Left cardiac atrium (tissue), 4 donors: Measurements from ENCODE around the gene IMP4. TPM values are rescaled to one million over a fixed set of nuclear protein-coding genes. Genes with fewer than 3 reads are reported as not detected.

Experiments
- ATAC-seq, 2 donors: fragments of 200-7000 bp; cut with Tn5 transposase; one replicate each; pipeline ENCODE4 v1.9.1; 2020; ENCODE audit warnings: mild to moderate bottlenecking in 2 of 2, moderate library complexity in 2 of 2
- DNase-seq: peaks from one replicate; pipeline ENCODE4 v3.0.0-alpha.2; 2020
- intact Hi-C, 2 donors: fragments of 100-400 bp; cut with DNase I; formaldehyde crosslinking; loops; one replicate each; pipeline versions ENCODE4 v1.14.1 to v1.15.1; 2022 to 2023
- total RNA-seq, 2 donors: library from RNA; stranded (reverse); fragmentation: NEBNext Ultra II Directional; extraction: Animal tissue kit (Norgen Biotek cat#: 25700); gene quantifications; one replicate each; pipeline ENCODE4 v1.2.1, GENCODE V29; 2021
- donor health status: DM: no; HTN: yes; CAD: no.
- donor health status: DM: no; HTN: yes; CAD: no; lungs with severe emphysema.
- donor health status: DM: yes; HTN: yes; CAD: no.
- donor health status: Dilated cardiomyopathy.

The IMP4 gene
- total RNA-seq, 2 donors from 2014 or later: 55.0 to 79.3 TPM

DNA sequence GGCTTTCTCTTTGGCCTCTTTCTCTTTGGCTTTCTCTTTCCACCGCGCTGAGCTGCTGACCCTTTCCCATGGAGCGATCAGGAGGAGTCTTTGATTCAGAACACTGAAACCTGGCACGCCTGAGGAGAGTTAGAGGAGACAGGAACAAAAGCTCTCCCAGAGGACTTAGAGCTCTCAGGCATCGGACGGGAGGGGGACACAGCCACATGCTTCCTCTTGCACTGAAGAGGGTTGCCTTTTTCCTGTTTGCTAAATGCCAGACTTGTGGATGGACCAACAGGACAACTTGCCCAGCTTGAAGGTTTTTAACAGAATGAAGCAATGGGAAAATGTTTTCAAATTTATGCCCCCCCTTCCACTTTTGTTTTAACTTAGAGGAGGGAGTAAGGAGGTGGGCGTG, 9.5 kb downstream of the IMP4 start:
- ATAC-seq (no peak), DNase-seq (no peak)
- intact Hi-C loops: no loop called here

DNA sequence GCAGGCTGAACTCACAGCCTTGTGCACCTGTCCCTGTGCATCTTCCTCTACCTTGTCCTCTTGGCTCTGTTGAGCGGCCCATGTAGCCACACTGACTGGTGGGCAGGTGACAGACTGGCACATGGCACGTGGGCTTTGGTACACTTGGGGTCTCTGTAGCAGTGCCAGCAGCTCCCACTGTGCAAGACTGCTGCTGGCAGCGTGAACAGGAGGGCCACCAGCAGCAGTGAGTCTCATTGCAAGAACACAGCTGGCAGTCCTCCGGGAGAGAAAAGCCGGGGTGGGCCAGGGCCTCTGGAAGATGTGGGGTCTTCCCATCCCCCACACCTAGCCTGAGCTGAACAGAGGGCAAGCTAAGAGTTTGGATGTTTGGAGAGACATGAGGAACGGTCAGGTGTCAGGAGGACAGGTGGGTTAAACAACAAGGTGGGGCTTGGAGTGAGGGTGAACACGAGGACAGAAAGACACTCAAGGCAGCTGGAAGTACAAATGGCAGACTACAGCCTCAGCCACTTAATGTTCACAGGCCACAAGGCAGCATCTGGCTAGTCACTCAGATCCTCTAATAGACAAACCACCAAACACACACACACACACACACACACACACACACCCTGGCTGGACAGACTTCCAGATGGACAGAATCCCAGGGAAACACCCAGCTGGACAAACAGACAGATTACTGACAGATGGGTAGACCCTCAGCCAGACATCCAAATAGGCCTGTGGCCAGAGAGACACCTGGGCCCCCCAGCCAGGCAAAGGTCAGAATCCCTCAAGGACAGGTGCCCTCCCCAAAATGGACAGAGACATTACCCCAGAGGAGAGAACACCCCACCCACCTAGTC, 10.8 kb downstream of the IMP4 start:
- ATAC-seq (no peak), DNase-seq (peak; percentile 16)
- intact Hi-C loops: no loop called here

DNA sequence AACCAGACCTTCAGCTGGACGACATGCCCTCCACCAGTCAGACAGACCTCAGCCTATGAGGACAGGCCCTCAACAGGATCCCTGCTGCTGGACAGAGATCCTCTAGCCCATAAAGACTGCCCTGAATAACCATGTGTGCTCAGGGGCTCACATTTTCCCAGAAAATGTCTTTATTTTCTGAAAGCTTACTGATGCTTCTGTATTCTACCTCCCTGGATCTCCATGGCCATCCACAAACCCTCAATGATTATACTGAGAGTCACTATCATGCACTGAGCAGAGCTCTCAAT, 11.4 kb downstream of the IMP4 start:
- ATAC-seq: no peak
- intact Hi-C loops: no loop called here
- DNase-seq: no peak

DNA sequence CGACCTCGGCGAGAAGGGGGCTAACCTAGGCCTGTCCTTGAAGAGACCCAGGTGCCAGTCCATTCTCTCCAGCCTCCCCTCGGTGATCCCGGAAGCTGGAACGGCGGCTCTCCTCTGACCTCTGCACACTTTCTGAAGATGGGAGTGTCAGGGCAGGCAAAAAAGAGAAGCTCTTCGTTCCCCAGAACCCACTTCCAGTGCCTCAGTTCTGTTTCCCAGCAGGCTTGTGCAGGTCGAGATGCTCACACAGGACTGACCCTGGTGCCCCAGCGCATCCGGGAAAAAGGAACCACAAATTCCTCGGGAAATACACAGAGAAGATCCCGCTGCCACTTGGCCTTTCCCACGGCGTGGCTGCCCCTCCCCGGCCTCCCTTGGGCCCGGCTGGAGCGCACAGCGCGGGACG, 12.5 kb downstream of the IMP4 start:
- DNase-seq (no peak), ATAC-seq (peak; percentile 3 to 4)
- intact Hi-C loops: no loop called here

DNA sequence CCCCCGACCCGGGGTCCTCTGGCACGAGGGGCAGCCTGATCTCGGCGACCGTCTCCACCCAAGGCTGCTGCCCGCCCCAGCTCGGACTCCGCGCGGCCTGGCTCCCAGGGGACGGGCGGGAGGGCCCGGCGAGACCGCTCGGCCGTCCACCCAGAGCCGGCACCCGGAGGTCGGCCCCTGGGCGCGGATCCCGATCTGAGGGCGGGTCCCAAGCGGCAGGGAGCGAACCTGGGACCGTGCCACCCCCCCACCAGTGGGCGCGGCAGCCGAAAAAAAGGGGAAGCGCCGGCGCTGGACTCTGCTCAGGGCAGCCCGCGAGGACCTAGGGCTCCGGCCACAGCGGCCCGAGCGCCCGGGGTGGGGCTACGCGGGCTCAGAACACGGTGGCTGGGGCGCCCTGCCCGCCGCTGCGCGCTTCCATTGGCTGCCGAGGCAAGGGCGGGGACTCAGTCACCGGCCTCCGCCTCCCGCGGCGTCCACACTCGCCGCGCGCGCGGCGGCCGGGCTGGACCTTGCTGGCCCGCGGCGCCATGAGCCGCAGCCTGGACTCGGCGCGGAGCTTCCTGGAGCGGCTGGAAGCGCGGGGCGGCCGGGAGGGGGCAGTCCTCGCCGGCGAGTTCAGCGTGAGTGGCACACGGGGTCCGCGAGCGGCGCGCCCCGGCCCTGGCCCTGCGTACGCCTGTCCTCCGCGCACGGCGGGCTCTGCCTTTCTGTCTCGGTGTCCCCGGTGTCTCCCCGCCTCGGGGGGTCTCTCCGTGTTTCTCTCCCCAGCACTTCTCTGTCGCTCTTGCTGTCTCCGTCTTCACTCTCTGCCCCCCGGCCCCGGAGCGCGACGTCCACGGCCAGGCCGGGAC, 13.1 kb downstream of the IMP4 start, which contains the start of gene PTPN18:
PTPN18 (plus strand) TSS at position 479 of the 854 bp plus-strand sequence; CDS start at position 531, 52 bp downstream.
- intact Hi-C loops: no loop called here
- DNase-seq (peak; percentile 93), ATAC-seq (peak; percentile 98 to 99)

DNA sequence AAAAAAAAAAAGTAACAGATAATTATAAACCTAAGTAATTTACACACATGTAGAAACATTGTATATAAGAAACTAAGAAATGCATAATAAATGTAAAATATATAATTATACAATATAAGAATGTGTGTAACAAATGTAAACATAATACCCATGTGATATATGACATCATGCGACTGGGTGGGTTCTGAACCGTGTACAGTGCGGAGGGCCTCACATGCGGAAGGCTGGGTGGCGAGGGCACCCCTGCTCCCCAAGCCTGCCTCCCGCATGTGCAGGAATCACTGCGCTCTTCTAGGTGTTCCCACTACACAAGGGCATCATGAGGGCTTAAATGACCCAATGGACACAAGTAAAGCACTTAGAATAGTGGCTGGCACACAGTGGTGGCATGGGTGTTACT, 15.2 kb downstream of the IMP4 start:
- DNase-seq (no peak), ATAC-seq (no peak)
- intact Hi-C loops: no loop called here

DNA sequence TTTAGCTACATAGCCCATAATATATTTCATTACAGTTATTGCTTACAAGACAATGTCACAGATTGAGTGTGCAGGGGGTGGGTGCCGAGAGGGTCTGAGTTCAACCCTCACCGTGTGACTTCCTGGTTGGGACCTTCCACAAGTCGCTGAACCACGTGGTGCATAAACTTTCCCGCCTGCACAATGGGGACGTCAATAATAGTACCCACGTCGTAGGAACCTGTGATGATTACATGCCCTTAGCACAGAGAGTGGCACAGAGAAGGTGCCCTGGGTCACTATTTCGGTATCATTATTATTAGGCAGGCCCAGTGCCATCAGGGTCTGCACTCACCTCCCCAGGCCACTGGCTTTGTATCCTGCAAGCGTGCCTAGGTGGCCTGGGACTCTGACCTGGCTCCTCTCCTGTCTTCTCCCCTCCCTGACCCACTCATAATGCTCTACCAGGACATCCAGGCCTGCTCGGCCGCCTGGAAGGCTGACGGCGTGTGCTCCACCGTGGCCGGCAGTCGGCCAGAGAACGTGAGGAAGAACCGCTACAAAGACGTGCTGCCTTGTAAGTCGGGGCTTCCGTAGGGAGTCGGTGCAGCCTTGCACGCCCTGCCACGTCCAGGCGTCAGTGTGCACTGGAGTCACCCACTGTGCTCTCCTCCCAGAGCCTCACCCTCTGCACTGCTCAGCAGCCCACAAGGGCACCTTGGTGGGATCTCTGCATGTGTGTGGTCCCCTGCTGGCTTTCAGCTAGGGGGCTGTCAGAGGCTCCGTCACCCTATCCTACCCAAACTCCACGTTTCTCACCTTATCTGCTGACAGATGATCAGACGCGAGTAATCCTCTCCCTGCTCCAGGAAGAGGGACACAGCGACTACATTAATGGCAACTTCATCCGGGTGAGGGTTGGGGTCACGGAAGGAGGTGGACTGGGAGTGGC, 16.0 kb downstream of the IMP4 start:
- intact Hi-C loops: no loop called here
- no peak for DNase-seq
- ATAC-seq: no peak

DNA sequence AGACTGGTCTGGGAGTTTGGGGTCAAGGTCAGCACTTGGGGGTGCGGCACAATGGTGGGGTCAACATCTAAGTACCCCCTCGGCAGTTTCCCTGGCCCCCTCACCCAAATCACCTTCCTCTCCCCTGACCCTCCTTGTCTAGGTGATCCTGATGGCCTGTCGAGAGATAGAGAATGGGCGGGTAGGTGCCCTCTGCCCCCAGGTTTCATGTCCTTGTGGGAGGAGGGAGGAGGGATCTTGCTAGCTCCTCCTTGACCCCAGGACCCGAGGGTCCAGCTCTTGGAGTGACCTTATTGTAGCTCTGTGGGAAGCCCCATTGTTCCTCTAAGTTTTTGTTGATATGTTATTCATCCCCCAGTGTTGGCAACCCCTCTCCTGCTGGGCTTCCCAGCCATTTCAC, 16.8 kb downstream of the IMP4 start:
- DNase-seq (no peak), ATAC-seq (no peak)
- intact Hi-C loops: no loop called here

DNA sequence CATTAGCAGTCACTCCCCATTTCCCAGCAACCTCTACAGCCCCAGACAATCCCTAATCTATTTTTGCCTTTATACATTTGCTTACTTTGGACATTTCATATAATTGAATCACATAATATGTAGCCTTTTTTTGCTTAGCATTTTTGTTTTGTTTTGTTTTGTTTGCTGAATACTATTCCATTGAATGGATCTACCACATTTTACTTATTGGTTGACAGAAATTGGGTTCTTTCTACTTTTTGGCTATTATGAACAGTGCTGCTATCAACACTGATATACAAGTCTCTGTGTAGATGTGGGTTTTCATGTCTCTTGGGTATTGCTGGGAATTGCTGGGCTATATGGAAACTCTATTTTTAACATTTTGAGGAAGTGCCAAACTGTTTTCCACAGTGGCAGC, 20.8 kb downstream of the IMP4 start:
- intact Hi-C loops: no loop called here
- ATAC-seq: no peak

DNA sequence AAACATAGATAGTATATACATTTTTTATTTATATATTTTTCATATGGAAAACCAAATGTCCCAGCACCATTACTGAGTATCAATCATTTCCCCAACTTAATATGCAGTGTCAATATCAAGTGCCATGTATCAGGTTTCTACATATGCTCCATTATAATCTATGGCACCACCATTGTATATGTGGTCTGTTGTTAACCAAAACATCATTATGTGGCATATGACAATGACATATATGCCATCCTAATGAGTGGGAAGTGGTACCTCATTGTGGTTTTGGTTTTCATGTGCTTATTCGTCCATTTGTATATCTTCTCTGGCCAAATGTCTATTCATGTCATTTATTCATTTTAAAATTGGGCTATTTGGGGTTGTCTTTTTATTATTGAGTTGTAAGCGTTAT, 22.4 kb downstream of the IMP4 start:
- DNase-seq: no peak
- intact Hi-C loops: no loop called here
- no peak for ATAC-seq

More for the DNA sequence above, 20.8 kb downstream of the IMP4 start:
- no peak for DNase-seq

DNA sequence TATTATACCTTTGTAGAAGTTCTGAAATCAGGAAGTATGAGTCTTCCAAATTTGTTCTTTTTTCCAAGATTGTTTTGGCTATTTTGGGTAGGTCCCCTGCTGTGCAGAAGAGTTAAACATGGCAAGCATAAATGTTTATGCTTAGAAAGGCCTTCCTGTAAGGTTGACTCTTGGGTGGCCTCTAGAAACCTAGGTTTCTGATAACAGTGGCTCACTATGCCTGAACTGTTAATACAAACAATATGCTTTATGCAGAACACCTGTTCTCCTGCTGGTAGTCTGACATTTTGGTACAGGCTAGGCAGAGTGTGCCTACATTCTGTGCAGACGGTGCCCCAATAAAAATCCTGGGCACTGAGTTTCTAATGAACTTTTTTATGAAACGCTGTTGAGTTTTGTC, 23.3 kb downstream of the IMP4 start:
- ATAC-seq (no peak), DNase-seq (no peak)
- intact Hi-C loops: no loop called here

DNA sequence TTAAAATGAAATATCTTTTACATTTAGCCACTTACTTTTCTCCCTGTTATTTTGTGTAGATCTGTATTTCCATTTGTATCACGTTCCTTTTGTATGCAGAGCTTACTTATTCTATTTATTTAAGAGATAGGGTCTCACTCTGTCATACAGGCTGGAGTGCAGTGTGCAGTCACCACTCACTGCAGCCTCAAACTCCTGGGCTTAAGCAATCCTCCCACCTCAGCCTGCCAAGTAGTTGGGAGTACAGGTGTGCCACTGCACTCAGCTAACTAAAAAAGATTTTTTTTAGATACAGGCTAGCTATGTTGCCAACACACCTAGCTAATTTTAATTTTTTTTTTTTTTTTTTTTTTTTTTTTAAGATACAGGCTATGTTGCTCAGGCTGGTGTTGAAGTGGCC, 24.0 kb downstream of the IMP4 start:
- ATAC-seq (no peak), DNase-seq (no peak)
- intact Hi-C loops: no loop called here

DNA sequence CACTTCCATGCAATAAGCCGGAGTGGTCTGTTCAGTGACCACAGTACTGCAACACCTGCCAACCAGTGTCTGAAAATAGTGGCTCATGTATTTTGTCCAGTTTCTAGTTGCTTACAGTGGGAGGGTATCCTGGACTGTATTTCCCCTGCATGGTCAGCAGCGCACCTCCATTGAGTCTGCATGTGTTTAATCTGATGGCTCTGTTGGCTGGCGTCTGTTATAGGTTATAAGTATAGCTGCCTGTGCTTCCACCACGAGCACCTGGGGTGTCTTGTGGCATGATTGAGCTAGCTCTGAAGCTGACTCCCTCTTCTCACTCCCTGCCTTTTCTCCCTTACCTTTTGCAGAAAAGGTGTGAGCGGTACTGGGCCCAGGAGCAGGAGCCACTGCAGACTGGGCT, 26.1 kb downstream of the IMP4 start:
- DNase-seq: no peak
- intact Hi-C loops: no loop called here
- ATAC-seq: no peak

DNA sequence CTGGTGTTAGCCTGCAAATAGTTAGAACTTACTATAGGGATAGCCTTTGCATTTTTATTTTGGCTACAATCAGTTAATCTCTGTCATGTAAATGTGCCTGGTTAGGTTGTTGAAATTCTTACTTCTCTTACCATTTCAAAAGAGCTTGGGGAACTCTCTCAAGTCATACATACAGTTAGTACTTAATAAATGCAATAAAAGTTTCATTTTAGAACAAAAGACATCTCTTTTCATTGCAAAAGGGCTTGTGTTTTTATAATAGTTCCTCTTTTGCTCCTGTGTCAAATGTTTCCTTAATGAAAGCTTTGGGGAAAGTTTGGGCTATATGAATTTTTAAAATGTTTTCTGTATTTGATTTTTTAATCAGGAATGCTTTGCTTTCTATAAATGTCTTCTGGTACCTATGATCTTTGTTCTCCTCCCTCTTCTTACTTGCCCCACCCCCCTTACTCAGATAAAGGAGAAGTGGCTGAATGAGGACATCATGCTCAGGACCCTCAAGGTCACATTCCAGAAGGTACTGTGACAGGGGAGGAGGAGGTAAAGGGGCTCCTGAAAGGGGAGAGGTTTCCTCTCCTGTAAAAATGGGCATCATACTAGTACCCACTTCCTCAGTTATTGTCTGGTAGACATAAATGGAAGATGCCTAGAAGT, 26.7 kb downstream of the IMP4 start:
- ATAC-seq (no peak), DNase-seq (no peak)
- intact Hi-C loops: no loop called here

DNA sequence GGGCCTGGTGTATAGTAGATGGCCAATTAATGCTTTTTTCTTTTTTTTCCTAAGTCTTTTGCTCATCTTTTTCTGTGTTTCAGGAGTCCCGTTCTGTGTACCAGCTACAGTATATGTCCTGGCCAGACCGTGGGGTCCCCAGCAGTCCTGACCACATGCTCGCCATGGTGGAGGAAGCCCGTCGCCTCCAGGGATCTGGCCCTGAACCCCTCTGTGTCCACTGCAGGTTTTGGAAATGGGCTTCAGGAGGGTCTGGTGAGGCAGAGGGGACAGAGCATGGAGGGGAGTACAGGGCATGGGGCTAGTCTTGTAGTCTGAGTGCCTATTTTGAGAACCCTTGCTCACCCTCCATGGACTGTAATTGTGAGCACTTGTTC, 27.3 kb downstream of the IMP4 start:
- ATAC-seq (no peak), DNase-seq (no peak)
- intact Hi-C loops: no loop called here

DNA sequence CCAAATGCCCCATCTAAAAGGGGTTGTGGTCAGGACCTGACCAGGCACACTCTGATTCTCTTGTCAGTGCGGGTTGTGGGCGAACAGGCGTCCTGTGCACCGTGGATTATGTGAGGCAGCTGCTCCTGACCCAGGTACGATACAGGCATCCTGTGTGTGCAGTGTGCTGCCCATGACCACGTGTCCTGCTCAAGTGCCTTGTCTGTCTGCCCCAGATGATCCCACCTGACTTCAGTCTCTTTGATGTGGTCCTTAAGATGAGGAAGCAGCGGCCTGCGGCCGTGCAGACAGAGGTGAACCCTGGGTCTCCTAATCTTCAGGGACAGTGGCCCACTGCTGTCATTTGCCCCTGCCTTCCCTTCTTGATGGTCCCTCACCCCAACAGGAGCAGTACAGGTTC, 27.8 kb downstream of the IMP4 start:
- DNase-seq: peak; percentile 31
- intact Hi-C loops: no loop called here
- no peak for ATAC-seq

DNA sequence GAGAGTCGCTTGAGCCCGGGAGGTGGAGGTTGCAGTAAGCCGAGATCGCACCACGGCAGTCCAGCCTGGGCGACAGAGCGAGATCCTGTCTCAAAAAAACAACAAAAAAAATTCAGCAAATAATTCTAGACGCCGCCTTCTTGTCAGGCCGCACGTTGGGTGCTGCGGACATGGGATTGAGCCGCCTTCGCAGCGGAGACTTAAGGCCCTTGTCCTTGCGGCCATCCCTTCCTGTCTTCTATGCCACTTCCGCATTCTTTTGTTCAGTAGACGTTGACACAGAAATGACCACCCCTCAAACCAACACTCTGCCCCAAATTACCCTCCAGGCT, 29.0 kb downstream of the IMP4 start:
- intact Hi-C loops: no loop called here
- ATAC-seq (peak; percentile 23 to 41), DNase-seq (peak; percentile 50)

DNA sequence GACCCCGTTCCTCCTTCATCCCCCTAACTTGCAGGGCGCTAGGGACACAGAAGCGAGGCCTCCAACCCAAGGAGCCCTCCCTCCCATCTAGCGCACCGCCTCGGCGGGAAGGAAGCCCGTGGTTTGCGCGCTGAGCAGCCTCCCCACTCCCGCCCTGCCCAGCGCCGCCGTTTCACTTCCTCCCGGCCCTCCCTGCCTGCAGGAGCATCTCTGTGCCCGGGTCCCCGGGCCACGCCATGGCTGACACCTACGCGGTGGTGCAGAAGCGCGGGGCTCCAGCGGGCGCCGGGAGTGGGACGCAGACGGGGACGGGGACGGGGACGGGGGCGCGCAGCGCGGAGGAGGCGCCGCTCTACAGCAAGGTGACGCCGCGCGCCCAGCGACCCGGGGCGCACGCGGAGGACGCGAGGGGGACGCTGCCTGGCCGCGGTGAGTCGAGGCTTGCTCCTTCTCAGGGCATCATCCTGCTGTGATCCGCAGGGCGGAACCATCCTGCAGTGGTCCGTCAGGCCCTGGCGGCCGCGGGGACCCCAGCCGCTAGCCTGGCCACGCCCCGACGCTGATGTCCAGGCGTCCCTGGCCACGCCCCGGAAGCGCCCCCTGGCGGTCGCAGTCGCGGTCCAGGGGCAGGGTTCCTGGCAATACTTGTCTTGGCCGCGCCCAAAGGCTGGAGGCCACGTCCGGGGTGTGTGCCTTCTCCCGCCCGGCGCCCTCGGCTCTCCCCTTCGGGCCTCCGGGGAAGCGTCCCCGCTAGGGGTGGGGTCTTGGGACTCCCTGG, 29.5 kb downstream of the IMP4 start:
- intact Hi-C loops: no loop called here
- ATAC-seq (peak; percentile 95 to 96), DNase-seq (peak; percentile 93)
